ENCODE data around the gene PRC1.

Gene PRC1

GRCh38 chr15:90989040-90989768 lies 5.1 kb downstream of the PRC1 start:
- in situ Hi-C loops (cut with MboI; ENCODE audit: low sequenced_read_pairs): no loop called here

GRCh38 chr15:90988296-90988695 lies 6.0 kb downstream of the PRC1 start:
- in situ Hi-C loops (cut with MboI; ENCODE audit: low sequenced_read_pairs): no loop called here

GRCh38 chr15:90987561-90988141 lies 6.7 kb downstream of the PRC1 start:
- in situ Hi-C loops (cut with MboI; ENCODE audit: low sequenced_read_pairs): no loop called here

- in situ Hi-C loops (cut with MboI; ENCODE audit: low sequenced_read_pairs): no loop called here
These were observed 7.4 kb downstream of the PRC1 start for GRCh38 chr15:90986790-90987507.

GRCh38 chr15:90982135-90982534 lies 12.2 kb downstream of the PRC1 start:
- in situ Hi-C loops (cut with MboI; ENCODE audit: low sequenced_read_pairs): no loop called here

- in situ Hi-C loops (cut with MboI; ENCODE audit: low sequenced_read_pairs): no loop called here
These were observed 12.7 kb downstream of the PRC1 start for GRCh38 chr15:90981681-90982080.

- in situ Hi-C loops (cut with MboI; ENCODE audit: low sequenced_read_pairs): no loop called here
These were observed 14.8 kb downstream of the PRC1 start for GRCh38 chr15:90979582-90979981.

GRCh38 chr15:90974216-90974615 lies 20.1 kb downstream of the PRC1 start:
- in situ Hi-C loops (cut with MboI; ENCODE audit: low sequenced_read_pairs): no loop called here

- in situ Hi-C loops (cut with MboI; ENCODE audit: low sequenced_read_pairs): no loop called here
These were observed 22.2 kb downstream of the PRC1 start for GRCh38 chr15:90972133-90972532.

GRCh38 chr15:90970274-90970673 lies 24.1 kb downstream of the PRC1 start:
- in situ Hi-C loops (cut with MboI; ENCODE audit: low sequenced_read_pairs): no loop called here

GRCh38 chr15:90968434-90968833 lies 25.9 kb downstream of the PRC1 start:
- in situ Hi-C loops (cut with MboI; ENCODE audit: low sequenced_read_pairs): no loop called here

- in situ Hi-C loops (cut with MboI; ENCODE audit: low sequenced_read_pairs): no loop called here
These were observed 27.1 kb downstream of the PRC1 start for GRCh38 chr15:90967206-90967605.

GRCh38 chr15:90966262-90966661 lies 28.1 kb downstream of the PRC1 start:
- in situ Hi-C loops (cut with MboI; ENCODE audit: low sequenced_read_pairs): no loop called here

GRCh38 chr15:90962021-90962420 lies 32.3 kb downstream of the PRC1 start:
- in situ Hi-C loops (cut with MboI; ENCODE audit: low sequenced_read_pairs): no loop called here

- in situ Hi-C loops (cut with MboI; ENCODE audit: low sequenced_read_pairs): no loop called here
These were observed 33.8 kb downstream of the PRC1 start for GRCh38 chr15:90960298-90961091.

GRCh38 chr15:90959894-90960293 lies 34.4 kb downstream of the PRC1 start:
- in situ Hi-C loops (cut with MboI; ENCODE audit: low sequenced_read_pairs): no loop called here

GRCh38 chr15:90959028-90959595 lies 35.2 kb downstream of the PRC1 start:
- in situ Hi-C loops (cut with MboI; ENCODE audit: low sequenced_read_pairs): no loop called here

- in situ Hi-C loops (cut with MboI; ENCODE audit: low sequenced_read_pairs): no loop called here
These were observed 36.5 kb downstream of the PRC1 start for GRCh38 chr15:90957791-90958190.

- in situ Hi-C loops (cut with MboI; ENCODE audit: low sequenced_read_pairs): no loop called here
These were observed 37.1 kb downstream of the PRC1 start for GRCh38 chr15:90957031-90957790.
